ENCODE results near the gene SORCS3.

SORCS3 gene

DNA sequence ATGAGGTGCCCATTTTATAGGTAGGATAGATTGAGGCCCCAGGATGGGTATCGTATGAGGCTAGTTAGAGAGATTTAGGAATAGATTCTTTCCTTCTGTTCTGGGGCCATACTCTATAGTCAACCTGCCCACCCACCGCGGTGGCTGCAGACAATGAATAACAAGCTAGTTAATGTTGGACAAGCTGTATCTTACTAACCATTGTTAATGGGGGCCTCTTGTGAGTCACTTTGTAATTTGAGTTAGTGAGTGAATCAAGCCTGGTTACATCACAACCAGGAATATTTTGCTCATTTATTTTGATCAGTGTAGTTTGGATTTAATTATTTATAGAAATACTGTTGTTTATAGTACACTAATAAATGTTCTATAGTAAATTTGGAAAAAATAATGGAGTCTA lies 7.3 kb downstream of the SORCS3 start:
- DNase-seq = no peak

DNA sequence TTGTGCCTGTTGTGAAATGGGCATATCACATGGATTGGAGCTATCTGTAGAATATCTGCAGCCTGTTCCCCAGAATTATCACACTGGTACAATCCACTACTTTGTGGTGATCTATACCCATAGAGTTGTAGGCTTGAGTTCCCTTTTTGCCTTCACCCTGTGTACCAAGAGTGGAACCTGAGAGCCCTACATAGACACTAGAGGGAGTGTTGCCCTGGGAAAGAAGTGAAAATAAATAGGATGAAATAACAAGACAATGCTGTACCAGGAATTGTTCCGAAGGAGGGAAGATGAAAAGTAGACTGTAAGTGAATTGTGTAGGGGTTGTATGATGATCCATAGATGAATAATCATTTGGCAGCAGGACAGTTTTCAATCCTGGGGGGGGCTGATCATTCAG lies 9.0 kb downstream of the SORCS3 start:
- no peak for DNase-seq

- DNase-seq = no peak
Measured at GRCh38 chr10:104650635-104651331, 9.7 kb downstream of the SORCS3 start.

DNA sequence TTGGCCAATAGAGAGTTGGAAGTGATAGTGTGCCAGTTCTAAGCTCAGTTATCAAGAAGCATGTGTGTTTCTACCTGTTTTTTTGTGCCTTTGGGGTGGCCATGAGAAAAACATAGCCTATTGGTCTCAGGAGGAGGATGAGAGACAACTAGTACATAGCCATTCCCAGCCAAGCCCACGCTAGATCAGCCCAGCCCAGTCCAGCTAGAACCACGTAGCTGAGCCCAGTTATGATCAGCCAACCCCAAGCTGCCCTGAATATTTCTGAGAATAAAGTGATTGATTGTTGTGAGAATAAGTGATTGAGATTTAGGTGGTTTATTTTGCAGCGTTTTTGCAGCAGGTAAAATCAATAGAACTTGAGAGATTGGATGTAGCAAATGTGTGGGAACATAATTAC lies 15.9 kb downstream of the SORCS3 start:
- no peak for DNase-seq

DNA sequence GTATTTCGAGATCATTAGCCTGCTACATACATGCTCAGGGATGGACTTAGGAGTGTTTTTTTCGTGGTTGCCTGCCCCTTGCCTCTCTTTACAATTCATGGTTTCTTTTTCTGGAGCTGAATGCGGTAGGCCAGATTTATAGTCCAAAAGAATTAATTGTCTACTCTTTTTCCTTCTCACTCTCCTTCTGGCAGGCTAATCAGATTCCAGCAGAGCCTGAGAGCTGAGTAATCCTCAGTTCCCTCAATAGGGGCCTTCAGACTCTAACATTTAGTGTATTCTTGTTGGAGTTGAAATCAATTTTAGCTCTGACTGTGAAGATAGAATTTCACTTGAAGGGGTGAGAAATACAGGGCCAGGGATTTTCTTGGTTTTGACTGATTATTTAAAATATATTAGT lies 16.4 kb downstream of the SORCS3 start:
- DNase-seq = no peak

DNA sequence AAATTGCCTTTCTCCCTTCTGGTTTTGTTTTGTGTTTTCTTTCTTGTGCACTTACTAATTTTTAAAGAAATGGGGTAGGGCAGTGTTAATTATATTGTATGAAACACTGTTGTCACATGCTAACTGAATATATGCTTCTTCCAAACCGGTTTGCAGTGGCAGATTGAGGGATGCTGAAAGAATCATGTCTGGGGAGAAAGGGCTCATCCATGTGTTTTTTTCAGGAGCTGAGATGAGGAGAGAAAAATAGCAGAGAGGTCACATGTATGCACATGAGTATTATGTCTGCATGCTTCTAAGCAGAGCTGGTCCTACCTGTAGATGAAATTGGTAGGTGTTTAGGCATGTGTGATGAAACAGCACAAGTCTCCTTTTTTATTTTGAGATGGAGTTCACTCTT lies 17.0 kb downstream of the SORCS3 start:
- no peak for DNase-seq

GRCh38 chr10:104659809-104660208 lies 18.7 kb downstream of the SORCS3 start:
- no peak for DNase-seq

DNA sequence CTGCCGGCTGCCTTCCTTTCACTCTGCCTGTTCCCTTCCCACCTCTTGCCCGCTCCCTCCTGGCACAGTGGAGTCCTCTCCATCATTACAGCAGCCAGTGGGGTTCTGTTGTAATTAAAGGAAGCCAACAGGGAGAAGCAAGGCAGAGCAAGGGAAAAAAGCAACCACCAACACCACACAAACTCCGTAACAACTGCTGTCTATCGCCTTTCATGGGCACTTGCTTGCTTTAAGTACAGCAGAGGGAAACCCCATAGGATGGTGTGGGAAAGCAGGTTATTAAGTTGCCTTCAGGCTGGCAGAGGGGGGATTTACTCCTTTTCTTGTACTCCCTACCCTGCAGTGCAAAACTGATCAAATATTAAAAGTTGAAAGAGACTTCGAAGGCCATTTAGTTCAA lies 22.0 kb downstream of the SORCS3 start:
- no peak for DNase-seq

- DNase-seq = no peak
Measured at GRCh38 chr10:104663563-104663962, 22.5 kb downstream of the SORCS3 start.

- no peak for DNase-seq
Measured at GRCh38 chr10:104664205-104664604, 23.1 kb downstream of the SORCS3 start.

- DNase-seq = no peak
Measured at GRCh38 chr10:104665174-104665573, 24.1 kb downstream of the SORCS3 start.

DNA sequence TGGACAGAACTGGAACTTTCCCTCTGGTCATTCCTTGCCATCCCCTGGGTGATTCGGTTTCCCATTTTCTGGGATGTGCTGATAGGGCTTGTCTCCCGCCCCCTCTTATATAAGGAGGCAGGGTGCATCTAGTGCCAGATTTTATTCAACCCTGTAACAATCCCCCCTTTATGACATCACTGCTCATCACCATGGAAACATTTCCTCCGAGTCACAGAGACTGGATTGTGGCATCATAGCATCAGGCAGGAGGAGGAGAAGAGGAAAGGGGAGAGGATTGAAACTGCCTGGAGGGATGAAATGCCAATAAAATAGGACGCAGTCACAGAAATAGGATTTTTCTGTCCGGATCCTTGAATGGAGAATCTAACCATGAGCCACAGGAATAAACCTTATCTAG lies 25.0 kb downstream of the SORCS3 start:
- DNase-seq = no peak

DNA sequence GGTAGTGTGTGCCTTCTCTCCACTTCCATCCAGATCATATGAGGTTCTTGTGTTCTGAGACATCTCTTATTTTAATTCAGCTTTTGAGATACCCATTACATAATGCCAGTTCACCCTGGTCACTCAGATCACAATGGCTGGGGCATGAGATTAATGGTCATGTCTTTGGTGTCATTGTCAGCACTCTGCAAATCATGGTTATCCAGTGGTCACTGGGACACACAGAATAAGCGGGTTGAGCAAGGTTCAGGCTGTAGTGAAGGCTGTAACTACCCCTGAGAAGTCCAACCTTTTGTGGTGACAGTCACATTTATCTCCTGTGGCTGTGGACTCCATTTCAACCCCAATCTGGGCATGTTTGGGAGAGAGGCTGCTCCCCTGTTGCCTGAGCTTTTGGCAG lies 35.8 kb downstream of the SORCS3 start:
- DNase-seq = no peak

DNA sequence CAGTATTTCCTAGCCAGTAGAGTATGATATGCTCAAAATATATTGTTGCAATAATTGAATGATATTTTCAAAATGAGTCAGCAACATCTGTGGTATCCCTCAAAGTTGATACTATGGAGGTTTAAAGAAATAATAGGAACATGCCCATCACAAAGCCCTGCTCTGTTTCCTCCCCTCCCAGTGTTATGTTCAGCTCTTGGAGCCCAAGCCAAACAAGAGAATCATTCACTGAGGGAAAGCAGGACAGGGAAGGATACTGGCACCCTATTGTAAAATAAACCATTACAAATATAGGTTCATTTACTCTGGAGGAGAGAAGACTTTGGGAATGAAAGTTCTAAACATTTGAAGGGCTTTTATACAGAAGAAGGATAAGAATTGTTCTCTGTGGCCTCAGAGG lies 37.6 kb downstream of the SORCS3 start:
- no peak for DNase-seq

GRCh38 chr10:104680467-104681401 lies 39.6 kb downstream of the SORCS3 start:
- DNase-seq = no peak

GRCh38 chr10:104681485-104681884 lies 40.4 kb downstream of the SORCS3 start:
- no peak for DNase-seq

DNA sequence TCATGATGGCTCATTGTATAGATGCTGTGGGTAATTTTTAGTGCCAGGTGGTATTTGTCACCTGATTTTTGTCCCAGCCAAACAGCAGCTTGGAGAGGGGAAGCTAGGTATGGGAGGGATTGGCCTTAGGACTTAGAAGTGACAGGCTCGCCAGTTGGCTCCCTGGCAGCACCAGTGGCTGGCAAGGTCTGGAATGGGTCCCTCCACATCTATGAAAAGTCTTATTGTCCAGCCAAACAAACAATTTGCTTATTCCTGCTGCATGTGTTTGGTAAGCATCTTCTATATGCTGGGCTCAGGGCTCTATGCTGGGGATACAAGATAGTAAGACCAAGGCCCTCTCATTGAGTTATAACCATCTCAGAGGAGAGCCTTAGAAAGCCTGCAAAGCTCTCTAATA lies 42.5 kb downstream of the SORCS3 start:
- no peak for DNase-seq

- DNase-seq = no peak
Measured at GRCh38 chr10:104686829-104687228, 45.7 kb downstream of the SORCS3 start.

DNA sequence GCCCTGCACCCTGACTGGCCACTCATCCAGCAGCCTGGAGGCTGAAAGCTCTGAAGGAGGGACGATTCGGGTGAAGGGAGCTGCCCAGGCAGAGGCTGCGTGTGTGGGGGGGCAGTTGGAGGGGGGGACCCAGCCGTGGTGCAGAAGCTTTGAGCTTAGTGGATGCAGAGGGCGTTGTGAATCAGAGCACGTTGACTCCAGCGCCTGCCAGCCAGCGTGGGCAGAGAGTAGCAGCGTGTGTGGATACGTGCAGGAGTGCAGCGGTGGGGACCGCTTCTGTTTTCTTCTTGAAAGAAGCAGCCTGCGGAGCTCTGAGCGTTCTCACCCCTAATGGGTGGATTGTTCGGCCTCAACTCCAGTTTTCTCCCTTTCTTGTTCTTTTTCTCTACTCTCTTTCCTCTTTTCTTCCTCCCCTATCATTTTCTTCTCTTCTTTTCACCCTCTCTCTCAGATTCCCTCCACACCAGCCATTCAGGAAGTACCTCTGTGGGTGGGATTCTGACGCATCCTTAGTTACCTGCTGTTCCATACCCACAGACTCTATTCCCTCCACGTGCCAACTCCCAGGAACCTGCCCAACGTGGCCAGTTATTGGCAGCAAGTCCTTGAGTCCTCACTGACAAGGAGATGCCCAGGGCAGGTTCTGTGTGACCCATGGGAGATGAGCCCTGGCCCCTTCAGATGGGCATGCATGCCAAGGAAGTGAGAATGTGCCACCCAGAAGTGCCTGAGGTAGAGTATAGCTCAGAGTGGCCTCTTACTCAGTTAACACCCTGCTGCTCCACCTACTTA lies 47.4 kb downstream of the SORCS3 start:
- no peak for DNase-seq

DNA sequence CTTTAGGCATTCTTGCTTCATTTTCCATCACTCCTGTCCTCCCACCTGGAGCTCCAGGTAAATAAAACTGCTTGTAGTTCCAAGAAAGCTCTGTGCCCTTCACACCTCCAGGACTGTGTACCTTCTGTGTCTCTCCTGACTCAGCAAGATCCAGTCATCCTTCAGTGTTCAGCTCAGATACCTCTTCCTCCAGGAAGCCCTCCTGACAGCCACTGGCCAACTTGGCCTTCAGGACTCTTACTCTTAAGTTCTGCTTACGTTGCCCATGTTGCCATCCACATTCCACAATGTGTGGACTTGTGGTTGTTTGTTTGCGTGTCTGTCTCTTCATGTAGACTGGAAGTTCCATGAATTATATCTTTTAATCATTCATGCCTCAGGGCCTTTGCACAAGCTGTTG lies 48.0 kb downstream of the SORCS3 start:
- no peak for DNase-seq

GRCh38 chr10:104689547-104689946 lies 48.5 kb downstream of the SORCS3 start:
- no peak for DNase-seq

- no peak for DNase-seq
Measured at GRCh38 chr10:104690101-104690500, 49.0 kb downstream of the SORCS3 start.

GRCh38 chr10:104690959-104691358 lies 49.9 kb downstream of the SORCS3 start:
- no peak for DNase-seq

GRCh38 chr10:104694074-104694473 lies 53.0 kb downstream of the SORCS3 start:
- no peak for DNase-seq
